Gastrocnemius medialis (tissue), 4 donors: ENCODE data around the gene PID1.

Experiments used
- POLR2A ChIP-seq, 2 donors: fragments of 450-650 bp; IDR thresholded peaks; one replicate each; pipeline ENCODE4 v1.6.1; 2017; ENCODE audit warnings: antibody characterized with exemption in 2 of 2, mild to moderate bottlenecking in 2 of 2, moderate library complexity in 2 of 2
- TF ChIP-seq, protein P1 (sequence below), 5 experiments: fragments of 450-650 bp in 3 of 5; fragments of 200-600 bp in 2 of 5; sonication (generic) in 2 of 5; IDR thresholded peaks in 4 of 5; conservative IDR thresholded peaks in 1 of 5; 1 replicate in 4 of 5; 2 replicates in 1 of 5; pipeline ENCODE4 v1.5.1; 2016 to 2019; ENCODE audit warnings: antibody characterized with exemption in 5 of 5, mild to moderate bottlenecking in 3 of 5, moderate library complexity in 3 of 5

- TF ChIP-seq POLR2A (IDR thresholded peaks at IDR 0.05), result no peak
- TF ChIP-seq, protein P1, sequence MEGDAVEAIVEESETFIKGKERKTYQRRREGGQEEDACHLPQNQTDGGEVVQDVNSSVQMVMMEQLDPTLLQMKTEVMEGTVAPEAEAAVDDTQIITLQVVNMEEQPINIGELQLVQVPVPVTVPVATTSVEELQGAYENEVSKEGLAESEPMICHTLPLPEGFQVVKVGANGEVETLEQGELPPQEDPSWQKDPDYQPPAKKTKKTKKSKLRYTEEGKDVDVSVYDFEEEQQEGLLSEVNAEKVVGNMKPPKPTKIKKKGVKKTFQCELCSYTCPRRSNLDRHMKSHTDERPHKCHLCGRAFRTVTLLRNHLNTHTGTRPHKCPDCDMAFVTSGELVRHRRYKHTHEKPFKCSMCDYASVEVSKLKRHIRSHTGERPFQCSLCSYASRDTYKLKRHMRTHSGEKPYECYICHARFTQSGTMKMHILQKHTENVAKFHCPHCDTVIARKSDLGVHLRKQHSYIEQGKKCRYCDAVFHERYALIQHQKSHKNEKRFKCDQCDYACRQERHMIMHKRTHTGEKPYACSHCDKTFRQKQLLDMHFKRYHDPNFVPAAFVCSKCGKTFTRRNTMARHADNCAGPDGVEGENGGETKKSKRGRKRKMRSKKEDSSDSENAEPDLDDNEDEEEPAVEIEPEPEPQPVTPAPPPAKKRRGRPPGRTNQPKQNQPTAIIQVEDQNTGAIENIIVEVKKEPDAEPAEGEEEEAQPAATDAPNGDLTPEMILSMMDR (IDR thresholded peaks at IDR 0.05 in 4 of 5, conservative IDR thresholded peaks at IDR 0.05 in 1 of 5), result no peak
These were observed 175.6 kb downstream of the PID1 start for GRCh38 chr2:229095472-229095871.
